Transverse colon (tissue), 4 donors: ENCODE data around the gene PDE7B.

Source experiments
- EP300 ChIP-seq: sonication (generic); formaldehyde crosslinking; IDR thresholded peaks from one replicate; pipeline ENCODE4 v1.6.1; 2017; ENCODE audit warnings: antibody characterized with exemption, low read depth
- POLR2A ChIP-seq: fragments of 450-650 bp; IDR thresholded peaks from one replicate; pipeline ENCODE4 v1.6.1; 2016; ENCODE audit warnings: antibody characterized with exemption, mild to moderate bottlenecking, moderate library complexity
- POLR2AphosphoS5 ChIP-seq, 3 donors: sonication (generic); formaldehyde crosslinking; IDR thresholded peaks; one replicate each; pipeline ENCODE4 v1.6.1; 2016; ENCODE audit warnings: antibody characterized with exemption in 3 of 3
- TF ChIP-seq, protein P1 (sequence below), 5 experiments: fragments of 200-600 bp in 3 of 5; fragments of 450-650 bp in 2 of 5; sonication (generic) in 3 of 5; IDR thresholded peaks; 1 replicate in 2 of 5; 2 replicates in 3 of 5; pipeline ENCODE4 v1.5.1; 2016 to 2017; ENCODE audit warnings: antibody characterized with exemption in 5 of 5, inconsistent platforms in 3 of 5, mild to moderate bottlenecking in 2 of 5, moderate library complexity in 1 of 5

DNA sequence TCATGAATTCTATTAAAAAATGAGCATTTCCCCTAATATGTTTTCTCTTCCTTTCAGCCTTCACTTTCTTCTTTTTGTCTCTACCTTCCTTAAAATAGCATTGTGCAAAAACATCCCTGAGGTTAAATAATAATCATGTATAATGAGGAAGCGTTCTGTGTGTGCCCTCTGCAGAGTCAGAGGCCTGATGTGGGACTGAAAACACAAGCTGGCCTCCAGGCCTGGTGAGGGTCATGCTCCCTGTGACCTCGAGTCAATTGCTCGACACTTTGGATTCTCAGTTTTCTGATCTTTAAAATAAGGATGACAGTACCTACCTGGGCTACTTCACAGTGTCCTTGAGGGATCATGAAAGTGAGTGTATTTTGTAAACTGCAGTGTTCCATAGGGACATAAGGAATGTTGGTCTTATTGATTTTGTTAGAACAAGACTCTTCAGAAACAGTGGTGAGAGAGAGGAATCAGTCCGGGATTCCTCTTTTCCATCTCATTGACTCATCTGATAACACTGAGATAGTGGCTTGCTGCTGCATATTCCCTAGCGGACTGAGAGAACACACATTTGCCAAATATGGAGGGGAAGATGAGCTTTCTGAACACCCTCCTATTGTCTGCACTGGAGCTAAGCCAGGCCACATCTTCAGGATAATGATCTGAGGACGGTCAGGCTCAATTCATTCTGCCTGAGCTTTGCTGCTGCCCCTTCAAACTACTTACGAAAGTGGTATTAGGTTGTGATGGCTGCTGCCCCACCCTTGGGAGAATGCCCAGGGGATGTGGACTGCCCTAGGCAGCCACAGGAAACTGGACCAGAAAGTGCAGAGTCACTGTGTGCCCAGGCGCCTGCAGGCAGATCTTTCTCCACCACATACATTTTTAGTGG is 39.6 kb upstream of the PDE7B start:
- TF ChIP-seq, protein P1, sequence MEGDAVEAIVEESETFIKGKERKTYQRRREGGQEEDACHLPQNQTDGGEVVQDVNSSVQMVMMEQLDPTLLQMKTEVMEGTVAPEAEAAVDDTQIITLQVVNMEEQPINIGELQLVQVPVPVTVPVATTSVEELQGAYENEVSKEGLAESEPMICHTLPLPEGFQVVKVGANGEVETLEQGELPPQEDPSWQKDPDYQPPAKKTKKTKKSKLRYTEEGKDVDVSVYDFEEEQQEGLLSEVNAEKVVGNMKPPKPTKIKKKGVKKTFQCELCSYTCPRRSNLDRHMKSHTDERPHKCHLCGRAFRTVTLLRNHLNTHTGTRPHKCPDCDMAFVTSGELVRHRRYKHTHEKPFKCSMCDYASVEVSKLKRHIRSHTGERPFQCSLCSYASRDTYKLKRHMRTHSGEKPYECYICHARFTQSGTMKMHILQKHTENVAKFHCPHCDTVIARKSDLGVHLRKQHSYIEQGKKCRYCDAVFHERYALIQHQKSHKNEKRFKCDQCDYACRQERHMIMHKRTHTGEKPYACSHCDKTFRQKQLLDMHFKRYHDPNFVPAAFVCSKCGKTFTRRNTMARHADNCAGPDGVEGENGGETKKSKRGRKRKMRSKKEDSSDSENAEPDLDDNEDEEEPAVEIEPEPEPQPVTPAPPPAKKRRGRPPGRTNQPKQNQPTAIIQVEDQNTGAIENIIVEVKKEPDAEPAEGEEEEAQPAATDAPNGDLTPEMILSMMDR (IDR thresholded peaks at IDR 0.05), result no peak
- no peak for TF ChIP-seq POLR2AphosphoS5 (IDR thresholded peaks at IDR 0.05)
- no peak for TF ChIP-seq POLR2A
- TF ChIP-seq EP300, result no peak
